BE2C (cell line): Measurements from ENCODE around the gene CUEDC2.

Source experiments
- DNase-seq: peaks from one replicate; pipeline ENCODE4 v3.0.0-alpha.2; 2020
- H3K27me3 ChIP-seq: fragments of 250-450 bp; sonication (Bioruptor Pico); 2 replicates; pipeline ENCODE4 v1.5.1; 2020; ENCODE audit warnings: mild to moderate bottlenecking
- H3K36me3 ChIP-seq: fragments of 250-450 bp; sonication (Bioruptor Pico); 2 replicates; pipeline ENCODE4 v1.5.1; 2020; ENCODE audit warnings: mild to moderate bottlenecking
- H3K4me1 ChIP-seq: fragments of 250-450 bp; sonication (Bioruptor Pico); 2 replicates; pipeline ENCODE4 v1.5.1; 2020
- H3K4me3 ChIP-seq: 2 replicates; pipeline ENCODE4 v1.5.1; 2011; ENCODE audit warnings: low read depth, low read length
- H3K9me3 ChIP-seq: fragments of 250-450 bp; sonication (Bioruptor Pico); 2 replicates; pipeline ENCODE4 v1.5.1; 2020
- TF ChIP-seq, protein P1 (sequence below): IDR thresholded peaks from 2 replicates; pipeline ENCODE4 v1.5.1; 2012; ENCODE audit warnings: mild to moderate bottlenecking, low read depth, low read length

CUEDC2 gene

DNA sequence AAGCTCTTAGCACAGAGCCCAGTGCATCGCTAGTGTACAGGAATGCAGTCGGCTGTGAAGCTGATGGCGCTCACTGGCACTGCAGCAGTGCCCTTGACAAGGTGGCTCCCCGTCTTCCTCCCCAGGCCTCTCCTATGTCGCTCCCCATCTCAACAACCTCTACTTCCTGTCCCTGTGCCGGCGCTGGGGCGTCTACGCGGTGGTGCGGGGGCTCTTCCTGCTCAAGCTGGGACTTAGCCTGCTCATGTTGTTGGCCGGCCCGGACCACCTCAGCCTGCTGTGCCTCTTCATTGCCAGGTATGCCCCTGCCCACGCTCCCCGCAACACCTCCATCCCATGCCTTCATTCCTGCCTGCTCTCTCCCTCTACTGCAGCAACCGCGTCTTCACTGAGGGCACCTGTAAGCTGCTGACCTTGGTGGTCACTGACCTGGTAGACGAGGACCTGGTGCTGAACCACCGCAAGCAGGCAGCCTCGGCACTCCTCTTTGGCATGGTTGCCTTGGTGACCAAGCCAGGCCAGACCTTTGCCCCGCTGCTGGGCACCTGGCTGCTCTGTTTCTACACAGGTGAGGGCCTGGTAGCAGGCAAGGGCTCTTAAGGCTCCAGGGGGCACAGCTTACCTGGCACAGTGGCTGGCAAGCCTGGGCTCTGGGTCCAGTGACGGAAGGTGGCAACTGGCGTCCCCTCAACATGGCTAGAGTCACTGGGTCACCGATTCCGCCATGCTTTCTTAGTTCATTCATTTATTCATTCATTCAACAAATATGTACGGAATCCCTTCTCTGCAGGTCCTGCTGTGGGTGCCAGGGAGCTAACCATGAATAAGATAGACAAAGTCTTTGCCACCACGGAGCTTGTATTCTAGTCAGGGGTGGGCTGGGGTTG, 41.3 kb upstream of the CUEDC2 start:
- Histone ChIP-seq H3K9me3 (no peaks in the 10 kb centered on the region), H3K36me3 (peaks cover 8% of the 10 kb centered on the region), H3K27me3 (no peaks in the 10 kb centered on the region), H3K4me1 (no peaks in the 10 kb centered on the region), H3K4me3 (no peak overlapping the region)
- no peak for DNase-seq
- TF ChIP-seq, protein P1, sequence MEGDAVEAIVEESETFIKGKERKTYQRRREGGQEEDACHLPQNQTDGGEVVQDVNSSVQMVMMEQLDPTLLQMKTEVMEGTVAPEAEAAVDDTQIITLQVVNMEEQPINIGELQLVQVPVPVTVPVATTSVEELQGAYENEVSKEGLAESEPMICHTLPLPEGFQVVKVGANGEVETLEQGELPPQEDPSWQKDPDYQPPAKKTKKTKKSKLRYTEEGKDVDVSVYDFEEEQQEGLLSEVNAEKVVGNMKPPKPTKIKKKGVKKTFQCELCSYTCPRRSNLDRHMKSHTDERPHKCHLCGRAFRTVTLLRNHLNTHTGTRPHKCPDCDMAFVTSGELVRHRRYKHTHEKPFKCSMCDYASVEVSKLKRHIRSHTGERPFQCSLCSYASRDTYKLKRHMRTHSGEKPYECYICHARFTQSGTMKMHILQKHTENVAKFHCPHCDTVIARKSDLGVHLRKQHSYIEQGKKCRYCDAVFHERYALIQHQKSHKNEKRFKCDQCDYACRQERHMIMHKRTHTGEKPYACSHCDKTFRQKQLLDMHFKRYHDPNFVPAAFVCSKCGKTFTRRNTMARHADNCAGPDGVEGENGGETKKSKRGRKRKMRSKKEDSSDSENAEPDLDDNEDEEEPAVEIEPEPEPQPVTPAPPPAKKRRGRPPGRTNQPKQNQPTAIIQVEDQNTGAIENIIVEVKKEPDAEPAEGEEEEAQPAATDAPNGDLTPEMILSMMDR, result no peak

DNA sequence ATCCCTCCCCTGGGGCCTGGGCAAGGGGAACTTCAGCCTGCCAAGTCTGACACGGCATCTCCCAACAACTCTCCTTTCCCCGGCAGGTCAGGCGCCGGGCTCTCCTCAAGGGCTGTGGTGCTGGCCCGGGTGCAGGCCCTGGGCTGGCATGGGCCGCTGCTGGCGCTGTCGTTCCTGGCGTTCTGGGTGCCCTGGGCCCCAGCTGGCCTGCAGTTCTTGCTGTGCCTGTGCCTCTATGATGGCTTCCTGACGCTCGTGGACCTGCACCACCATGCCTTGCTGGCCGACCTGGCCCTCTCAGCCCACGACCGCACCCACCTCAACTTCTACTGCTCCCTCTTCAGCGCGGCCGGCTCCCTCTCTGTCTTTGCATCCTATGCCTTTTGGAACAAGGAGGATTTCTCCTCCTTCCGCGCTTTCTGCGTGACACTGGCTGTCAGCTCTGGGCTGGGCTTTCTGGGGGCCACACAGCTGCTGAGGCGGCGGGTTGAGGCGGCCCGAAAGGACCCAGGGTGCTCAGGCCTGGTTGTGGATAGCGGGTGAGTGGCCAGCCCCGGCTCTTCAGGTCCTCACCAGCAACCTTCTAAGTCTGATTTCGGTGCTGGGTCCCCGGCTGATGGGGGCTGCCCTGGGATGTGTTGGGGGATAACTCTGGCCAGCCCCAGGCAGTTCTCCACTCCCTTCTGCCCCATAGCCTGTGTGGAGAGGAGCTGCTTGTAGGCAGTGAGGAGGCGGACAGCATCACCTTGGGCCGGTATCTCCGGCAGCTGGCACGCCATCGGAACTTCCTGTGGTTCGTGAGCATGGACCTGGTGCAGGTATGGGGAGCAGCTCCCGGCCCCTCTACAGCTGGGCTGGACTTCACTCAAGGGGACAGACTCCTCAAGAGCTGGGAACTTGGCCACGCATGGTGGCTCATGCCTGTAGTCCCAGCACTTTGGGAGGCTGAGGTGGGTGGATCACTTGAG, 38.5 kb upstream of the CUEDC2 start:
- Histone ChIP-seq H3K9me3 (no peaks in the 10 kb centered on the region), H3K4me1 (no peaks in the 10 kb centered on the region), H3K36me3 (no peaks in the 10 kb centered on the region; the same call in none of the 2 replicates), H3K27me3 (no peaks in the 10 kb centered on the region), H3K4me3 (no peak overlapping the region)
- DNase-seq, result no peak
- TF ChIP-seq, protein P1, result no peak

DNA sequence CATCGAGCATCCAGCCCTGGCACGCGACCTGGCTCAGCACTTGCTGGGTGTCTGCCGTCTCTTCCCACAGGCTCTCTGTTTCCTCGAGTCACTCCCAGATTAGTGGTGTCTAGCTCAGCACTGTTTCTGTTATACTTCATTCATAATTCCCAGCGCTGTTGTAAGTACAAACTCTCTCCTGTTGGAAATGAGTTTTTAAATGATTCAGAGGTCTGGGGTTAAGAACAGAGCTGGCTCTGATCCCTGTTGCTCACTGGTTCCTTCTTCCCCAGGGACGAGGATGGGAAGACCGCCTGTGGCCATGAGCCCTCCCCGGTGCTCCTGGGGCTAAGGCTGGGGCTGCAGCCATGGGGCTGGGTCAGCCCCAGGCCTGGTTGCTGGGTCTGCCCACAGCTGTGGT, 36.3 kb upstream of the CUEDC2 start:
- TF ChIP-seq, protein P1, result no peak
- no peak for DNase-seq
- Histone ChIP-seq H3K27me3 (no peaks in the 10 kb centered on the region), H3K4me1 (no peaks in the 10 kb centered on the region), H3K4me3 (no peak overlapping the region), H3K36me3 (no peaks in the 10 kb centered on the region; the same call in 1 of the 2 replicates), H3K9me3 (no peaks in the 10 kb centered on the region)

DNA sequence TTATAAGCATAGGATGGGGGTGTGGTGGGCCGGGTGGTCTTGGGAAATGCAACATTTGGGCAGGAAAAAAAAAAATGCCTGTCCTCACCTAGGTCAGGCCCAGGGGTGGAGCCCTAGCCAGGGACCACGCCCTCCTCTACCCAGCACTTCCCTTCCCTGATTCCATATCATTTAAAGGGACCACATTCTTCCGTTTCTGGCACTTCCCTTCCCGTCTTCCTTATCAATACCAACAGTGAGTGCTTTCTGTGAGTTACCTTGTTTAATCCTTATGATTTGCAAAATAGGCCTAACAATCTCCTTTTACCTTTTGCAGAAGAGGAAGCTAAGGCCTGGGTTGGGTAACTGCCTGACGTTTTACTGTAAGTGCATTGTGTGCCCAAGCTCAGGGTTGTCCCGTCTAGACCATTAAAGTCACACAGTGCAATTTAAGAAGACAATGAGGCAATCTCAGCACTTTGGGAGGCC, 35.6 kb upstream of the CUEDC2 start:
- H3K9me3 ChIP-seq, result no peaks in the 10 kb centered on the region
- H3K36me3 ChIP-seq, result no peaks in the 10 kb centered on the region; the same call in 1 of the 2 replicates
- no peak overlapping the region for H3K4me3 ChIP-seq
- H3K4me1 ChIP-seq, result no peaks in the 10 kb centered on the region
- TF ChIP-seq, protein P1, result no peak
- H3K27me3 ChIP-seq, result no peaks in the 10 kb centered on the region
- no peak for DNase-seq

DNA sequence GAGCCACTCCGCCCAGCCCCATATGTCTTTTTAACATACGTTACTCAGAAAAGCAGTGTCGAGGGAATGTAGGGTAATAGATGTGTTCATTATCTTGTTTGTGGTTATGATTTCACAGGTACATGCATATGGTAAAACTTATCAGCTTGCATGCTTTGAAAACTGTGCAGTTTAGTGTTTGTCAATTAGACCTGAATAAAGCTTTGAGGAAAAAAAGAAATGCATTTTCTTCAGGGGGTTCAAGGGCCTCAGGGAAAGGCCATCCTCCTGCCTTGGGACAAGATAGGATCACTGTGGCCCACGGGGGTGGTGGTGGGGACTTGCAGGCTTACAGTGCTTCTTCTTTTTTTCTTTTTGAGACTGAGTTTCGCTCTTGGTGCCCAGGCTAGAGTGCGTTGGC, 34.9 kb upstream of the CUEDC2 start:
- no peaks in the 10 kb centered on the region; the same call in 1 of the 2 replicates for H3K4me1 ChIP-seq
- H3K27me3 ChIP-seq, result no peaks in the 10 kb centered on the region
- TF ChIP-seq, protein P1, result no peak
- H3K9me3 ChIP-seq, result no peaks in the 10 kb centered on the region
- H3K4me3 ChIP-seq, result no peak overlapping the region
- no peaks in the 10 kb centered on the region; the same call in 1 of the 2 replicates for H3K36me3 ChIP-seq
- no peak for DNase-seq
